Suprapubic skin (tissue), 4 donors: ENCODE data around the gene NACC2.
A peak's percentile ranks its signal among the peaks of the same experiment; 100 is the strongest.

Experiments used
- CTCF ChIP-seq, 2 donors: fragments of 200-600 bp in 1 of 2; fragments of 450-650 bp in 1 of 2; sonication (generic) in 1 of 2; IDR thresholded peaks; one replicate each; pipeline ENCODE4 v1.5.1; 2016 to 2019; ENCODE audit warnings: antibody characterized with exemption in 2 of 2, mild to moderate bottlenecking in 1 of 2, moderate library complexity in 1 of 2
- EP300 ChIP-seq: sonication (generic); formaldehyde crosslinking; IDR thresholded peaks from one replicate; pipeline ENCODE4 v1.6.1; 2017; ENCODE audit warnings: antibody characterized with exemption
- POLR2A ChIP-seq, 2 donors: fragments of 450-650 bp; IDR thresholded peaks; one replicate each; pipeline ENCODE4 v1.6.1; 2017; ENCODE audit warnings: antibody characterized with exemption in 2 of 2, mild to moderate bottlenecking in 2 of 2, moderate library complexity in 2 of 2
- POLR2AphosphoS5 ChIP-seq, 3 donors: sonication (generic); formaldehyde crosslinking; IDR thresholded peaks; one replicate each; pipeline ENCODE4 v1.6.1; 2017; ENCODE audit warnings: antibody characterized with exemption in 3 of 3

DNA sequence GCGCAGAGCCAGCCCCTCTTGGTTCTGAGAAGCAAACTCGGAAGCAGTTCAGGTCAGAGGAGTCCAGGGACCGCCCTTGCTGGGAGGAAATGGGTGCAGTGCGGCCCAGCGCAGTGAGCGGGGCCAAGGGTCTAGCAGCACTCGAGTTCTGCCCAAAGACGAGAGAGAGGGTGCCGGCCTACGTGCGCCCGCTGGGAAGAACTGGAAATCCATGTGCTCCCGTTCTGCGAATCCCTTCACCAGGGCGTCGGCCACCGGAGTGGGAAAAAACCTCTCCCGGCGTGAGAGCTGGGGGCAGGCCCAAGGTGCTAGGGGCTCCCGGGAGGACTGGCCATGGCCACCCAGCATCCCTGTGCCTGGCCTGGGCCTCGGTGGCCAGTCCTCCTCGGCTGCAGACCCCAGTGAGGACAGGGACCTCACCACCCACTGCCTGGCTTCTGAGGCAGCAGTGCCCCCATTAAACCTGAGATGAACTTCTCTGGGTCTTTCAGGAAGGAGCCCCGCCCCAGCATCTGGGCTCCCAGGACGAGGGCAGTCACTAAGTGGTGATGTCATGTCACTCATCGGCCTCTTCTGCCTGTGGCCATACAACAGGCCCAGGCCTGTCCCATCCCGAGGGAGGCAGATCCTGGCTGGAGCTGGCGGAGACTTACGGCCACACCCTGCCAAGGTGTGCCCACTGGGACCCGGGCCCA, 13.0 kb upstream of the NACC2 start:
- TF ChIP-seq POLR2AphosphoS5 (IDR thresholded peaks at IDR 0.05) (peak in 2 of 3 donors; percentile 16 to 87), CTCF (IDR thresholded peaks at IDR 0.05) (no peak), POLR2A (IDR thresholded peaks at IDR 0.05) (no peak), EP300 (no peak)
